ENCODE results near the gene FOXN1. TPM values are rescaled to one million over a fixed set of nuclear protein-coding genes. Genes with fewer than 3 reads are reported as not detected.

The FOXN1 gene
- total and polyA plus RNA-seq, 2 of the 13 experiments (the other 11 are each of a cell fraction or from before 2014, with no cell fraction given) = 0.01 TPM; not detected in 1

DNA sequence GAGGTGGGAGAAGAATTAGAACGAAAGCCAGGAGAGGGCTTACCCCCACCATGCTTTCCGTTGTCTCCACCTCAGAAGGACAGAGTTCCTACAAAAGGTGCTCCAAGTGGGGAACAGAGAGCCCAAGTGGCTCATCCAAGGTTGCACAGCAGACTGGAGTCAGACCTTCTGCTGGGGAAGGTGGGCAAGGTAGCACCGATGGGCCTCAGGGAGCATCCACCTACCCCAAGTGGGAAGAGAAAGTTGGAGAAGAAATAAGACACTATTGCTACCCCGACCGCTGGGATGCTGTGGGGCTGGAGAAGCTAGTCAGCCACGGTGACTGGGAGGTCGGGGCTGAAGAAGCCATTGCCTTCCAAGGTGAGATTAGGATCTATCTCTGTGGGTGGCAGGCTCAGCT is 24.8 kb downstream of the FOXN1 start:
- Histone ChIP-seq H3K36me3 (replicated peaks in 1 of 2; ENCODE audit: control insufficient read depth in 1 of 2, insufficient read depth in 2 of 2, low read length in 2 of 2) (no peaks in the 10 kb centered on the region), H3K4me2 (ENCODE audit: low read depth, low read length) (no peak overlapping the region), H3K4me3 (replicated peaks in 1 of 3; ENCODE audit: insufficient read depth in 1 of 3, low read depth in 2 of 3, low read length in 3 of 3) (no peak overlapping the region), H3K27me3 (ENCODE audit: control insufficient read depth in 1 of 2, insufficient read depth in 2 of 2, low read length in 2 of 2) (peaks cover 9 to 35% of the 10 kb centered on the region in 2 experiments; a peak in 4 of 5 replicates), H3K9me3 (ENCODE audit: low read length) (no peaks in the 10 kb centered on the region), H3K4me1 (ENCODE audit: insufficient read depth, low read length) (peaks cover 16% of the 10 kb centered on the region), H3K27ac (ENCODE audit: extremely low read length, insufficient read depth, low read length) (no peak overlapping the region), H3K9ac (ENCODE audit: insufficient read depth, low read depth, low read length) (no peak overlapping the region), H2AFZ (ENCODE audit: low read length) (no peak overlapping the region), H4K20me1 (ENCODE audit: insufficient read depth, low read length) (no peaks in the 10 kb centered on the region), H3K79me2 (ENCODE audit: insufficient read depth, low read length) (no peaks in the 10 kb centered on the region)
- FAIRE-seq (no peak), ATAC-seq (no peak), DNase-seq (ENCODE audit: low spot score) (no peak)
- BruUV-seq (replicated peaks) = no TSS peak
- WGBS (ENCODE audit: low lambda C conversion rate) = 21% methylated on average over 7 of the region's 7 CpGs
- POLR2A ChIA-PET = no interaction called here
- in situ Hi-C loops (cut with HindIII; ENCODE audit: extremely low pct_ligation_motif_present, low pct_unique_long_range_greater_than_20kb) (loop anchor here (5.0 kb wide), 1 partner anchor 34 kb away; no protein-coding TSS in a partner anchor), intact Hi-C loops (cut with micrococcal nuclease; ENCODE audit: unreplicated experiment) (no loop called here)
- TF ChIP-seq NFYC (CRISPR knock-in tag; IDR thresholded peaks at IDR 0.05) (no peak), ZNF768 (CRISPR knock-in tag; IDR thresholded peaks at IDR 0.05) (peak; percentile 92), RBM39 (IDR thresholded peaks at IDR 0.05; ENCODE audit: low read depth, low read length, poor library complexity, severe bottlenecking) (no peak)
- CTCF ChIA-PET (ENCODE audit: low intra/inter-chr PET ratio, low total read pairs) = no interaction called here

GRCh38 chr17:28532050-28532960 is 26.2 kb downstream of the FOXN1 start:
- Histone ChIP-seq H3K79me2 (ENCODE audit: insufficient read depth, low read length) (no peaks in the 10 kb centered on the region), H3K4me3 (replicated peaks in 1 of 3; ENCODE audit: insufficient read depth in 1 of 3, low read depth in 2 of 3, low read length in 3 of 3) (no peak overlapping the region), H3K4me1 (ENCODE audit: insufficient read depth, low read length) (peaks cover 8% of the 10 kb centered on the region), H4K20me1 (ENCODE audit: insufficient read depth, low read length) (no peaks in the 10 kb centered on the region), H3K27ac (ENCODE audit: extremely low read length, insufficient read depth, low read length) (no peak overlapping the region), H3K4me2 (ENCODE audit: low read depth, low read length) (no peak overlapping the region), H3K27me3 (ENCODE audit: control insufficient read depth in 1 of 2, insufficient read depth in 2 of 2, low read length in 2 of 2) (peaks cover 9 to 40% of the 10 kb centered on the region in 2 experiments; a peak in 4 of 5 replicates), H3K36me3 (replicated peaks in 1 of 2; ENCODE audit: control insufficient read depth in 1 of 2, insufficient read depth in 2 of 2, low read length in 2 of 2) (no peaks in the 10 kb centered on the region), H3K9ac (ENCODE audit: insufficient read depth, low read depth, low read length) (no peak overlapping the region), H3K9me3 (ENCODE audit: low read length) (no peaks in the 10 kb centered on the region), H2AFZ (ENCODE audit: low read length) (no peak overlapping the region)
- DNase-seq (ENCODE audit: low spot score) (no peak), FAIRE-seq (no peak), ATAC-seq (no peak)
- ChIA-PET POLR2A (no interaction called here), CTCF (ENCODE audit: low intra/inter-chr PET ratio, low total read pairs) (no interaction called here)
- no TSS peak for BruUV-seq (replicated peaks)
- TF ChIP-seq LBX2 (CRISPR knock-in tag; IDR thresholded peaks at IDR 0.05; ENCODE audit: borderline replicate concordance) = no peak
- TF ChIP-seq FOXA3 (CRISPR knock-in tag; IDR thresholded peaks at IDR 0.05) = no peak
- TF ChIP-seq FOXA1 (IDR thresholded peaks at IDR 0.05) = no peak
- TF ChIP-seq FOXA1 (CRISPR knock-in tag; IDR thresholded peaks at IDR 0.05) = no peak
- TF ChIP-seq EED (CRISPR knock-in tag; IDR thresholded peaks at IDR 0.05) = no peak
- TF ChIP-seq ZNF629 (CRISPR knock-in tag; conservative IDR thresholded peaks at IDR 0.05) = peak; percentile 65
- TF ChIP-seq, protein P1, sequence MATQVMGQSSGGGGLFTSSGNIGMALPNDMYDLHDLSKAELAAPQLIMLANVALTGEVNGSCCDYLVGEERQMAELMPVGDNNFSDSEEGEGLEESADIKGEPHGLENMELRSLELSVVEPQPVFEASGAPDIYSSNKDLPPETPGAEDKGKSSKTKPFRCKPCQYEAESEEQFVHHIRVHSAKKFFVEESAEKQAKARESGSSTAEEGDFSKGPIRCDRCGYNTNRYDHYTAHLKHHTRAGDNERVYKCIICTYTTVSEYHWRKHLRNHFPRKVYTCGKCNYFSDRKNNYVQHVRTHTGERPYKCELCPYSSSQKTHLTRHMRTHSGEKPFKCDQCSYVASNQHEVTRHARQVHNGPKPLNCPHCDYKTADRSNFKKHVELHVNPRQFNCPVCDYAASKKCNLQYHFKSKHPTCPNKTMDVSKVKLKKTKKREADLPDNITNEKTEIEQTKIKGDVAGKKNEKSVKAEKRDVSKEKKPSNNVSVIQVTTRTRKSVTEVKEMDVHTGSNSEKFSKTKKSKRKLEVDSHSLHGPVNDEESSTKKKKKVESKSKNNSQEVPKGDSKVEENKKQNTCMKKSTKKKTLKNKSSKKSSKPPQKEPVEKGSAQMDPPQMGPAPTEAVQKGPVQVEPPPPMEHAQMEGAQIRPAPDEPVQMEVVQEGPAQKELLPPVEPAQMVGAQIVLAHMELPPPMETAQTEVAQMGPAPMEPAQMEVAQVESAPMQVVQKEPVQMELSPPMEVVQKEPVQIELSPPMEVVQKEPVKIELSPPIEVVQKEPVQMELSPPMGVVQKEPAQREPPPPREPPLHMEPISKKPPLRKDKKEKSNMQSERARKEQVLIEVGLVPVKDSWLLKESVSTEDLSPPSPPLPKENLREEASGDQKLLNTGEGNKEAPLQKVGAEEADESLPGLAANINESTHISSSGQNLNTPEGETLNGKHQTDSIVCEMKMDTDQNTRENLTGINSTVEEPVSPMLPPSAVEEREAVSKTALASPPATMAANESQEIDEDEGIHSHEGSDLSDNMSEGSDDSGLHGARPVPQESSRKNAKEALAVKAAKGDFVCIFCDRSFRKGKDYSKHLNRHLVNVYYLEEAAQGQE (IDR thresholded peaks at IDR 0.05; ENCODE audit: borderline replicate concordance in 1 of 2, low read depth in 1 of 2, low read length in 2 of 2) = no peak
- WGBS (ENCODE audit: low lambda C conversion rate) = 28% methylated on average over 6 of the region's 7 CpGs
- intact Hi-C loops (cut with micrococcal nuclease; ENCODE audit: unreplicated experiment) (no loop called here), in situ Hi-C loops (cut with HindIII; ENCODE audit: extremely low pct_ligation_motif_present, low pct_unique_long_range_greater_than_20kb) (loop anchor here (5.0 kb wide), 1 partner anchor 35 kb away; no protein-coding TSS in a partner anchor)

Data from HepG2 (cell line).